ENCODE results near the gene CDC42BPB.

The CDC42BPB gene

DNA sequence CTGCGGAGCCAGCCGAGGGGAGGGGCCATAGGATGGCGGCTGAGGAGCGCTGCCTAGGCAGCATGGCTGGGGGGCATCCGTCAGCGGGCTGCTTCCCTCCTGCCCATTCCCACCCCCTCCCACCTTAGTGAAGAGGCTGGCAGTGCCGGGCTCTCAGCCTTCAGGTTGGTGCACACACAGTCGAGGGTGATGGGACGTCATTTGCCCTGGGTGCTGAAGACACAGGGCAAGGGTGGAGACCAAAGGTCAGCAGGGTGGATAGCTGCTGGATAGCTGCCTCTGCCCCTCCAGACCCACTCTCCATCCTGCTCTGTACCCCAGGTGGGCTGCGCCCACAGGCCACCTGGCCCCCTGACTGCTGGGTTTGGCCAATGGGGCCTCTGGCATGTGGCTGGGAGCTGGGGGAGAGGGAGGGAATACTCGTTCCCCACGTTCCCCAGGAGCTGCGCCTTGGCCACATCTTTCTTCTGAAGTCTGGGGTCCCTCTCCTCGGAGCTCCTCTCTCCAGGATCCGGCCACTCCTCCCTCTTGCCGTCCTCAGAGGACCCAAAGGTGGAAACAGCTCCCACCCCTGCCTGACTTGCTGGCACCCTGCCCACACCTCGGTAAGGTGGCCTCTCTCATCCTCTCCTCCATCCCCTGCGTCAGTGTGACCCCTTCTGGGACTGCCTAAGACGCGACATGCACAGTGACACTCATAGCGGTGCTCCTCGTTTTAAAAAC lies 11.2 kb upstream of the CDC42BPB start:
- Histone ChIP-seq H3K9ac (ENCODE audit: insufficient read length, low read depth) (no peak overlapping the region), H3K4me3 (ENCODE audit: insufficient read length, low read depth) (no peak overlapping the region)

DNA sequence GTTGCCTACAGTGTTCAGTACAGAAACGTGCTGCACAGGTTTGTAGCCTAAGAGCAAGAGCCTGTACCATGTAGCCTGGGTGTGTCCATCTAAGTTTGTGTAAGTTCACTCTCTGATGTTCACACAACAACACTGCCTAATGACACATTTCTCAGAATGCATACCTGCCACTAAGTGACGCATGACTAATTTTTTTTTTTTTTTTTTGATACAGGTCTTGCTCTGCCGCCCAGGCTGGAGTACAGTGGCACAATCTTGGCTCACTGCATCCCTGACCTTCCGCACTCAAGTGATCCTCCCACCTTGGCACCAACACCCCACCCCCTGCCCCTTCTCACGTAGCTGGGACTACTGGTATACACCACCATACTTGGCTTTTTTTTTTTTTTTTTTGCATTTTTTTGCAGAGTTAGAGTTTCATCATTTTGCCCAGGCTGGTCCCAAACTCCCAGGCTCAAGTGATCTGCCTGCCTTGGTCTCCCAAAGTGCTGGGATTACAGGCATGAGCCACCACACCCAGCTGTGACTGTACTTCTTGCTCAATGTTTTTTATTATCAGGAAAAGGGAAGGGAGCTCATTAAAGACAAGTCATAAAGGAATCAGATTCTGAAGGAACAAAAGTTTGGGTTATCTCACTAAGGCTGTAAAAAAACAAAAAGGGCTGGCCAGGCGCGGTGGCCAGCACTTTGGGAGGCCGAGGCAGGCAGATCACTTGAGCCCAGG lies 10.0 kb upstream of the CDC42BPB start:
- Histone ChIP-seq H3K27me3 (ENCODE audit: insufficient read depth, insufficient read length) (no peaks in the 10 kb centered on the region), H3K9me3 (ENCODE audit: insufficient read depth, low read length) (no peaks in the 10 kb centered on the region), H3K4me3 (ENCODE audit: insufficient read length, low read depth) (no peak overlapping the region), H3K4me1 (ENCODE audit: insufficient read depth, insufficient read length) (peaks cover 17% of the 10 kb centered on the region), H3K9ac (ENCODE audit: insufficient read length, low read depth) (no peak overlapping the region), H3K36me3 (ENCODE audit: insufficient read depth, insufficient read length, low read length) (no peaks in the 10 kb centered on the region)
- TF ChIP-seq SUZ12 (IDR thresholded peaks at IDR 0.05; ENCODE audit: extremely low read depth, insufficient read depth, insufficient read length) (no peak), YY1 (IDR thresholded peaks at IDR 0.05; ENCODE audit: insufficient read depth, insufficient read length) (no peak), ZNF274 (IDR thresholded peaks at IDR 0.05; ENCODE audit: low read depth, low read length) (no peak)
- no peak for DNase-seq (ENCODE audit: low read depth, low spot score)

More for the DNA sequence above, 11.2 kb upstream of the CDC42BPB start:
- no peak for TF ChIP-seq ZNF274 (IDR thresholded peaks at IDR 0.05; ENCODE audit: low read depth, low read length)
- DNase-seq (ENCODE audit: low read depth, low spot score), result no peak
- H3K4me1 ChIP-seq (ENCODE audit: insufficient read depth, insufficient read length), result peaks cover 25% of the 10 kb centered on the region
- no peaks in the 10 kb centered on the region for H3K9me3 ChIP-seq (ENCODE audit: insufficient read depth, low read length)
- no peaks in the 10 kb centered on the region for H3K27me3 ChIP-seq (ENCODE audit: insufficient read depth, insufficient read length)
- H3K36me3 ChIP-seq (ENCODE audit: insufficient read depth, insufficient read length, low read length), result no peaks in the 10 kb centered on the region

DNA sequence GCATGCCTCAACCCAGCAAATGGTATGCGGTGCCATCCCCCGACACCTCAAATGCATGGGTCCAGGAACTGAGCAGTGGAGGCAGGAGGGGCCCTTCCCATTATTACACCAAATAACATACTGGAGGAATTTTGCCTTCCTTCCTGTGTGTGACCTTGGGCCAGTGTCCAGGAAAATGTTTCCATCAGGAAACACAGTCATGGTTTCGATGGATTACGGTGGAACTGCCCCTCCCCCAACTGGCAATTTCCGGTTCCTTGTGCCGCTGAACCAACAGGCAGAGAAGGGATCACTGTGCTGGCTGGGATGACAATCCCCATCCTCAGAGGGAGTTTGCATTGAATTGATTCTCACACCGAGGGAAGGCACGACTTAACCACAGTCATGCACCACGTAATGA lies 9.1 kb upstream of the CDC42BPB start:
- H3K27me3 ChIP-seq (ENCODE audit: insufficient read depth, insufficient read length), result no peaks in the 10 kb centered on the region
- peaks cover 13% of the 10 kb centered on the region for H3K4me1 ChIP-seq (ENCODE audit: insufficient read depth, insufficient read length)
- no peaks in the 10 kb centered on the region for H3K36me3 ChIP-seq (ENCODE audit: insufficient read depth, insufficient read length, low read length)
- H3K9me3 ChIP-seq (ENCODE audit: insufficient read depth, low read length), result no peaks in the 10 kb centered on the region
- H3K4me3 ChIP-seq (ENCODE audit: insufficient read length, low read depth), result no peak overlapping the region
- no peak for TF ChIP-seq ZNF274 (IDR thresholded peaks at IDR 0.05; ENCODE audit: low read depth, low read length)
- no peak for TF ChIP-seq SUZ12 (IDR thresholded peaks at IDR 0.05; ENCODE audit: extremely low read depth, insufficient read depth, insufficient read length)
- TF ChIP-seq YY1 (IDR thresholded peaks at IDR 0.05; ENCODE audit: insufficient read depth, insufficient read length), result no peak
- DNase-seq (ENCODE audit: low read depth, low spot score), result no peak
- H3K9ac ChIP-seq (ENCODE audit: insufficient read length, low read depth), result no peak overlapping the region

DNA sequence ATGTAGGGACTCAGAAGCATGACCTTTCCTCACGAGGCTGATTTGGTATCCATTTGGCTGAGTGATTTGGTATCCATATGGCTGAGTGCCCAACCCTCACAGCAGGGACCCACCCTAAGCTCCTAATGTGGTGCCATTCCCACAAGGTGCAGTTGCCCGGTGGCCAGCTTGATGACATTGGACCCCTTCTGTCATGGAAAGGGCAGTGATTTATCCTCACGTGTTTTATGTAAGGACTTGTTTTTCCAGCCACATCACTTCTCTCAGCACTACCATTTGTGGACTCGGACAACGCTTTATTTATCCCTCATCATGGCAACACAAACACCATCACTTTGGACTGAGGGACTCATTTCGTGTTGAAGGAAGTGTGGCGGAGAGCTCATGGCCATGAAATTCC lies 8.5 kb upstream of the CDC42BPB start:
- no peak overlapping the region for H3K4me3 ChIP-seq (ENCODE audit: insufficient read length, low read depth)
- no peak for TF ChIP-seq YY1 (IDR thresholded peaks at IDR 0.05; ENCODE audit: insufficient read depth, insufficient read length)
- TF ChIP-seq SUZ12 (IDR thresholded peaks at IDR 0.05; ENCODE audit: extremely low read depth, insufficient read depth, insufficient read length), result no peak
- TF ChIP-seq ZNF274 (IDR thresholded peaks at IDR 0.05; ENCODE audit: low read depth, low read length), result no peak
- H3K4me1 ChIP-seq (ENCODE audit: insufficient read depth, insufficient read length), result peaks cover 8% of the 10 kb centered on the region
- H3K9ac ChIP-seq (ENCODE audit: insufficient read length, low read depth), result no peak overlapping the region
- DNase-seq (ENCODE audit: low read depth, low spot score), result no peak
- no peaks in the 10 kb centered on the region for H3K36me3 ChIP-seq (ENCODE audit: insufficient read depth, insufficient read length, low read length)
- H3K27me3 ChIP-seq (ENCODE audit: insufficient read depth, insufficient read length), result no peaks in the 10 kb centered on the region
- H3K9me3 ChIP-seq (ENCODE audit: insufficient read depth, low read length), result no peaks in the 10 kb centered on the region

DNA sequence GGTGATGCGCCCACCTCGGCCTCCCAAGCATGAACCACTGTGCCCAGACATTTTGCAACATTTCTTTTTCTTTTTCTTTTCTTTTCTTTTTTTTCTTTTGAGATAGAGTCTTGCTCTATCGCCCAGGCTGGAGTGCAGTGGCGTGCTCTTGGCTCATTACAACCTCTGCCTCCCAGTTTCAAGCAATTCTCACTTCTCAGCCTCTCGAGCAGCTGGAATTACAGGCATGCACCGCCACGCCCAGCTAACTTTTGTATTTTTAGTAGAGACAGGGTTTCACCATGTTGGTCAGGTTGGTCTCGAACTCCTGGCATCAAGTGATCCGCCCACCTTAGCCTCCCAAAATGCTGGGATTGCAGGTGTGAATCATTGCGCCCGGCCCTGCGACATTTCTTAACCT lies 7.6 kb upstream of the CDC42BPB start:
- no peak for TF ChIP-seq SUZ12 (IDR thresholded peaks at IDR 0.05; ENCODE audit: extremely low read depth, insufficient read depth, insufficient read length)
- H3K9ac ChIP-seq (ENCODE audit: insufficient read length, low read depth), result no peak overlapping the region
- no peaks in the 10 kb centered on the region for H3K9me3 ChIP-seq (ENCODE audit: insufficient read depth, low read length)
- peaks cover 7% of the 10 kb centered on the region for H3K4me1 ChIP-seq (ENCODE audit: insufficient read depth, insufficient read length)
- H3K36me3 ChIP-seq (ENCODE audit: insufficient read depth, insufficient read length, low read length), result no peaks in the 10 kb centered on the region
- H3K4me3 ChIP-seq (ENCODE audit: insufficient read length, low read depth), result no peak overlapping the region
- no peak for DNase-seq (ENCODE audit: low read depth, low spot score)
- H3K27me3 ChIP-seq (ENCODE audit: insufficient read depth, insufficient read length), result no peaks in the 10 kb centered on the region

DNA sequence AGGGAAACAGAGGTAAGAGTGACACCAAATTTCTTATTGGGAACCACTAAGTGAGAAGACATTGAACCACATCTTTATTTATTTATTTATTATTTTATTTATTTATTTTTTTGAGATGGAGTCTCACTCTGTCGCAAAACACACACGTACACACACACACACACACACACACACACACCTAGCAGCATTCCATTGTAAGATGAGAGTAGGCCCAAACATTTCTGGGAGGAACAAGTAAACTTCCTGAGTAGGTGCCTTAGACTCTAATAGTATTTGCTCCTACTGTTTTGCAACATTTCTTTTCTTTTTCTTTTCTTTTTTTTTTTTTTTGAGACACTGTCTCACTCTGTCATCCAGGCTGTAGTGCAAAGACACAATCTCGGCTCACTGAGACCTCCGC lies 7.1 kb upstream of the CDC42BPB start:
- no peaks in the 10 kb centered on the region for H3K27me3 ChIP-seq (ENCODE audit: insufficient read depth, insufficient read length)
- TF ChIP-seq YY1 (IDR thresholded peaks at IDR 0.05; ENCODE audit: insufficient read depth, insufficient read length), result no peak
- TF ChIP-seq ZNF274 (IDR thresholded peaks at IDR 0.05; ENCODE audit: low read depth, low read length), result no peak
- no peak for TF ChIP-seq SUZ12 (IDR thresholded peaks at IDR 0.05; ENCODE audit: extremely low read depth, insufficient read depth, insufficient read length)
- no peak overlapping the region for H3K4me3 ChIP-seq (ENCODE audit: insufficient read length, low read depth)
- no peaks in the 10 kb centered on the region for H3K36me3 ChIP-seq (ENCODE audit: insufficient read depth, insufficient read length, low read length)
- H3K9me3 ChIP-seq (ENCODE audit: insufficient read depth, low read length), result no peaks in the 10 kb centered on the region
- peaks cover 10% of the 10 kb centered on the region for H3K4me1 ChIP-seq (ENCODE audit: insufficient read depth, insufficient read length)
- DNase-seq (ENCODE audit: low read depth, low spot score), result no peak
- no peak overlapping the region for H3K9ac ChIP-seq (ENCODE audit: insufficient read length, low read depth)

DNA sequence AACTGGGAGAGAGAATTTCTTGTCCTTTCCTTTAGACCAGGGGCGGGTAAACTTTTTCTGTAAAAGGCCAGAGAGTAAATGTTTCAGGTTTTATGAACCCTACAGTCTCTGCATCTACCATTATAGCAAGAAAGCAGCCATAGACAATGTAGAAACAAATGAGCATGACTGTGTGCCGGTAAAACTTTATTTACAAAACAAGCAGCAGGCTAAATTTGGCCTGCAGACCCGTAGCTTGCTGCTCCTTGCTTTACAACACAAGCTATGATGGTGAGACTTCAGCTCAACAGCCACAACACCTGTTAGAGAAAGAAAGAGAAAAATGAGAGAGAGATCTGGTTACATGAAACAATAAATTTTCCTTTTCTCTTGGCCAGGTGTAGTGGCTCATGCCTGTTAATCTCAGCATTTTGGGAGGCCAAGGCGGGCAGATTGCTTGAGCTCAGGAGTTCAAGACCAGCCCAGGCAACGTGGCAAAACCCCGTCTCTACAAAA lies 4.2 kb upstream of the CDC42BPB start:
- Histone ChIP-seq H3K4me3 (ENCODE audit: insufficient read length, low read depth) (no peak overlapping the region), H3K36me3 (ENCODE audit: insufficient read depth, insufficient read length, low read length) (no peaks in the 10 kb centered on the region), H3K9me3 (ENCODE audit: insufficient read depth, low read length) (no peaks in the 10 kb centered on the region), H3K9ac (ENCODE audit: insufficient read length, low read depth) (no peak overlapping the region), H3K27me3 (ENCODE audit: insufficient read depth, insufficient read length) (no peaks in the 10 kb centered on the region), H3K4me1 (ENCODE audit: insufficient read depth, insufficient read length) (peaks cover 6% of the 10 kb centered on the region)
- no peak for DNase-seq (ENCODE audit: low read depth, low spot score)
- TF ChIP-seq SUZ12 (IDR thresholded peaks at IDR 0.05; ENCODE audit: extremely low read depth, insufficient read depth, insufficient read length), result no peak
- no peak for TF ChIP-seq ZNF274 (IDR thresholded peaks at IDR 0.05; ENCODE audit: low read depth, low read length)

All from NT2/D1 (cell line).